ENCODE data around the gene KPNA6.

Gene KPNA6

DNA sequence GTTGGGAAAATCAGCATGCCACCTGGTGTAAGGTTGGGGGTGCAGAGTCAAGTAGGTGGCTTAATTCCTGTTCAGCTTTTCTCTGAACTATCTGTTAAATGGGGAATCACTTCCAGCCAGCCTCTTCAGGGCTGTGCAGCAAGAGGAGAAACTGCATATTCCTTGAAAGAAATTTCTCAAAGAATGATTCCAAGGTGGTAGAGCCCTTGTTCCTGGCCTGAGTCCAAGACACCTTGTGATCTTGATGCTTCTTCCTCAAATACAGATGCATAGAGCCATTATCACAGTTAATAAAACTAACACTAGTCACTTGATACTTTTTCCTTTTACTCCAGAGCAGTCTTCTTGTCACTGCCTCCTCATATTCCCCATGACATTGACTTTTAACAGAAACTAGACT, 76.8 kb downstream of the KPNA6 start:
- TF ChIP-seq CTCF (IDR thresholded peaks at IDR 0.05; ENCODE audit: control extremely low read depth, extremely low read depth, low read depth, missing control alignments): no peak
- no peak for DNase-seq (ENCODE audit: extremely low spot score)
- POLR2A ChIA-PET: interaction anchor here (0.7 kb wide), 1 partner anchor 12 kb away, joined by 3 read pairs; no protein-coding TSS in a partner anchor
- CTCF ChIA-PET: interaction anchor here (1.3 to 2.2 kb wide), 2 partner anchors 13 to 31 kb away, joined by 3 to 10 read pairs; no protein-coding TSS in a partner anchor

- POLR2A ChIA-PET: interaction anchor here (0.6 to 1.2 kb wide), 2 partner anchors 12 to 48 kb away, joined by 3 read pairs; no protein-coding TSS in a partner anchor
- no peak for TF ChIP-seq CTCF (IDR thresholded peaks at IDR 0.05; ENCODE audit: control extremely low read depth, extremely low read depth, low read depth, missing control alignments)
- DNase-seq (ENCODE audit: extremely low spot score): no peak
- CTCF ChIA-PET: interaction anchor here (1.4 to 2.2 kb wide), 2 partner anchors 30 to 62 kb away, joined by 3 to 10 read pairs; no protein-coding TSS in a partner anchor
Measured at GRCh38 chr1:32186077-32186476, 78.2 kb downstream of the KPNA6 start.

- CTCF ChIA-PET: interaction anchor here (0.8 to 2.2 kb wide), 3 partner anchors 11 to 62 kb away, joined by 3 to 10 read pairs (median 4); no protein-coding TSS in a partner anchor
- TF ChIP-seq CTCF (IDR thresholded peaks at IDR 0.05; ENCODE audit: control extremely low read depth, extremely low read depth, low read depth, missing control alignments): no peak
- POLR2A ChIA-PET: interaction anchor here (0.6 to 1.2 kb wide), 2 partner anchors 12 to 48 kb away, joined by 3 read pairs; no protein-coding TSS in a partner anchor
- DNase-seq (ENCODE audit: extremely low spot score): no peak
Measured at GRCh38 chr1:32186491-32186890, 78.6 kb downstream of the KPNA6 start.

- no peak for DNase-seq (ENCODE audit: extremely low spot score)
- ChIA-PET POLR2A (interaction anchor here (0.6 kb wide), 1 partner anchor 78 kb away, joined by 10 read pairs; no protein-coding TSS in a partner anchor), CTCF (interaction anchor here (0.7 to 1.3 kb wide), 2 partner anchors 28 to 33 kb away, joined by 3 read pairs; no protein-coding TSS in a partner anchor)
- no peak for TF ChIP-seq CTCF (IDR thresholded peaks at IDR 0.05; ENCODE audit: control extremely low read depth, extremely low read depth, low read depth, missing control alignments)
Measured at GRCh38 chr1:32187850-32188249, 80.0 kb downstream of the KPNA6 start.

DNA sequence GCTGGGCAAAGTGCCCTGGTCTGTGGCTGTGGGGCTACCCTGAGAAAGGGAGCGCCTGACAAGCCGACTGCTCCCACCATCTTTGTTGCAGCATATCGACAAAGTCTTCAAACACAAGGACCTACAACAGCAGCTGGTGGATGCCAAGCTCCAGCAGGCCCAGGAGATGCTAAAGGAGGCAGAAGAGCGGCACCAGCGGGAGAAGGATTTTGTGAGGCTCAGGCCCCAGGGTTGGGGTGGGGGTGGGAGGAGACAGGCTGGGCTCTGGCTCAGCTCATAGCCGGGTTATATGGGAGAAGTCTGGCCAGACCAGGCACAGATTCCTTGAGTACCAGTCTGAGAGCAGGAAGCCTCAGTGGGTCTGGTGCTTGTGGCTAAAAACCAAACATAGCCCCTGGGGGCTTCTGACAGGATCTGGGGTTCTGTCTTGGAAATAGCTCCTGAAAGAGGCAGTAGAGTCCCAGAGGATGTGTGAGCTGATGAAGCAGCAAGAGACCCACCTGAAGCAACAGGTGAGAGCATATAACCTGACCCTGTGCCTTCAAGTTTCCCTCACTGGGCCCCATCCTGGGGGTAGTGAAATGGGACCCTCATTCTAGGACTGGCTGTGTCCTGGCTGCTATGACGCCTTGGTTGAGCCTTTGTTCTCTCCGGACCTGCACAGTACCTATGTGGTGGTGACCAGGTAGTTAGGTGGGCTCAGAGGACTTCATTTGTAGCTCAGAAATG, 84.5 kb downstream of the KPNA6 start:
- no peak for TF ChIP-seq CTCF (IDR thresholded peaks at IDR 0.05; ENCODE audit: control extremely low read depth, extremely low read depth, low read depth, missing control alignments)
- no peak for DNase-seq (ENCODE audit: extremely low spot score)
- CTCF ChIA-PET: interaction anchor here (0.9 to 1.9 kb wide), 4 partner anchors 8 to 119 kb away, joined by 3 to 7 read pairs (median 6); partner anchors contain the start of genes CCDC28B and TMEM39B
- POLR2A ChIA-PET: interaction anchor here (0.6 to 1.5 kb wide), 3 partner anchors 9 to 140 kb away, joined by 3 to 7 read pairs (median 3); partner anchors contain the start of gene TXLNA

- POLR2A ChIA-PET: interaction anchor here (1.0 to 1.3 kb wide), 2 partner anchors 16 to 141 kb away, joined by 3 to 4 read pairs; partner anchors contain the start of genes MARCKSL1 and TXLNA
- CTCF ChIA-PET: interaction anchor here (1.1 to 1.7 kb wide), 4 partner anchors 11 to 218 kb away, joined by 3 to 8 read pairs (median 4); no protein-coding TSS in a partner anchor
- TF ChIP-seq CTCF (IDR thresholded peaks at IDR 0.05; ENCODE audit: control extremely low read depth, extremely low read depth, low read depth, missing control alignments): no peak
- no peak for DNase-seq (ENCODE audit: extremely low spot score)
Measured at GRCh38 chr1:32194984-32195383, 87.1 kb downstream of the KPNA6 start.
